ENCODE data around the gene CELSR1.

CELSR1 gene

DNA sequence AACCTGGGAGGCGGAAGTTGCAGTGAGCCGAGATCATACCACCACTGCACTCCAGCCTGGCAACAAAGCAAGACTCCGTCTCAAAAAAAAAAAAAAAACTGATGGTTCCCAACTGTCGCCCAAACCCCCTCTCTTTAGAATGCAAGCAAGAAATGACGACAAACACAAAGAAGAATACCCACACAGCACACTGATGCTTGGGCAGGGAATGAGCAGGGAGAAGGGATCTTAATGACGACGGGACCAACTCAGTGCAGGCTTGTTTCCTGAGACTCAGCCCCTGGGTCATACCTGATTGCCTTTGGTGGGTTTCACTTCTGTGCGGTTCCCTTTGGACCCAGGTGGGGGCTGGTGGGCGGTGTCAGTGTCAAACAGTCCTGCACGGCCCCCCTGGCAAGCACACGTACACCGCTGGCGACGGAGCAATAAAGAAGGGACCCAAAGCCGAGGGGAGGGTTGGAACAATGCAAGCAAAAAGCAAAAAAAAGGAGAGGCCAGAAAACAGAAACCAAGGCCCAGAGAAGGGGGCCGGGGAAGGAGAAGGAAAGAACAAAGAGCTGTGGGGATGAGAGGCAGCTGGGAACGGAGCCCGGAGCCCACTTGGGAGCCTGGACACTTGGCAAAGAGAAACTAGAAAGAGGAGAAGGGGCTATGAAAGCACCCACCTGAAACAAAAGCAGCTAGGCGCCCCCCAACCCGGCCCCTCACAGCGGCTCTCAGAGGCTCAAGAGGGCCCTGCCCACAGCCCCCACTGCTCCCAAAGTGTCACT is 99.6 kb downstream of the CELSR1 start:
- DNase-seq: no peak

DNA sequence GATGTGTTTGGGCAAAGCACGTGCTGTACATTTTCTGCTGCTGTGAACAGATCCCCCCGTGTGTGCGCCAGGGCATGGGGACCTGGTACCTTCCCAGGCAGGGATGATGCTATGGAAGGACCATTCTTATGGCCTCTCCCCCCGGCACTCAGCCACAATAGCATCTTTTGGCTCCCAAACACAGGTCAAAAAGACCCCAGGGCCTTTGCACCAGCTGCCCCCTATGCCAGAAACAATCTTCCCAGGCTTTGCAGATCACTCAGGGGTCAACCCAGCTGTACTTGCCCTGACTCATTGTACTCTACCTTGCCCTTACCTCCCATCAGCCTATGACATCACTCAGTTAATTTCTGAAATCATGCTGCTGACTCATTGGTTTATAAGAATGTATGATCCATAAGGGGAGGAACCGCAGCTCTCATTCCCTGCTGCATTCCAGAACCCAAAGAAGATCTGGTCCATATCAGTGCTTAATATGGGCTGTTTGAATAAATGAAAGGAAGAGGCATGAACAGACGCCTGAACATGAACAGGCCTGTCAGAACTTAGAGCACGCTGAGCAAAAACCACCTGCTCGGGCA is 100.7 kb downstream of the CELSR1 start:
- no peak for DNase-seq

DNA sequence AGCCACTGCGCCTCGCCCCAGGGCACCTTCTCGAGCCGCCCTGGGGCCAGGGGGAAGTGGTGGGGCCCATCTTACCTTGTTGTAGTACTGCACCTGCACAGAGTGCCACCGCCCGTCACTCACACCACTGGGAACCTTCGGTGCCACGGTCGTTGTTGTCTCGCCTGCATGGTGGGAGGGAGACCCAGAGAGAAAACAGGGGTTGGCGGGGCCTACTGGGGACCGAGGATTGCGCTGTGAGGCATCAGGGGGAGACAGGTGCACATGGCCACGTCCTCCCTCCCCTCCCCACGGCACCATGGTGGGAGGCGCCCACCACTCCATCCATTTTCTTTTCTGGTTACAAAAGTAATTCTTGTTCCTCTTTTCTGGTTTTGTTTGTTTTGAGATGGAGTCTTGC is 104.1 kb downstream of the CELSR1 start:
- no peak for DNase-seq

DNA sequence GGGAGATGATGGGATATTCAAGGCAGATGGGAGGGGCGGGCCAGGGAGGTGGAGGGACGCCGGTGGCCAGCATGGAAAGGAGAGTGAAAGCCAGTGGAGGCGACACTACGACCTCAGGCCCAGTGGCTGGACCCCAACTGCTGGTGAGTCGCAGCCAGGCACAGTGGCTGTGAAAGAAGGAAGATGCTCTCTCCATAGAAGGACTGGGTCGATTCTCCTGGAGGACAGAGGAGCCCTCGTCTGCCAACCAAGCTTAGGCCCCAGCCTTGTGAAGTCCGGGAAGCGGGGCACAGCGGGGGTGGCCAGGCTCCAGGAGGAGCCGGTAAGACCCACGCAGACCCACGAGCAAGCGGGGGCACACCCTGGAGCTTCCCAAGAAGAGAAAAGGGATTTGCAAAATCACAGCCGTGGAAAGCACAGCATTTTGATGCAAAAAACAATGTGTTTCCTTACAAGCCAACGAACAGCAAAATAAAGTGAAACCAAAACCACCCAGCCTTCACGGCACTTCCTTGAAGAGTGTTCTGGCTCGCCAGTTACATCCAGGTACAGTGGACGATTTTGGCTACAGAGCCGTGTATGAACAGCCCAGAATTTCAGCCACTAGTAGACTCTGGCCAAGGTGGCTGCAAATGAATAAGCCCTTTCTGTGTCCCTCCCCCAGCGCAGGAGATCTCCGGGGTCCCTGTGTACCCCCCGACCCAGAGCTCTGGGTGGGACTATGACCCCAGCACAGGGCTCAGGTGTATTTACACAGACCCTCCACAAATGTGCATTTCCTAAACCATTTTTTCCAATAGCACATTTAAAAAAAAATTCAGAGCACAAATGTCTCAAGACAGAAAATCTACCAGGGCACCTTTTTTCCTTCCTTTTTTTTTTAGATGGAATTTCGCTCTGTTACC is 105.0 kb downstream of the CELSR1 start:
- peak; percentile 67 for DNase-seq

DNA sequence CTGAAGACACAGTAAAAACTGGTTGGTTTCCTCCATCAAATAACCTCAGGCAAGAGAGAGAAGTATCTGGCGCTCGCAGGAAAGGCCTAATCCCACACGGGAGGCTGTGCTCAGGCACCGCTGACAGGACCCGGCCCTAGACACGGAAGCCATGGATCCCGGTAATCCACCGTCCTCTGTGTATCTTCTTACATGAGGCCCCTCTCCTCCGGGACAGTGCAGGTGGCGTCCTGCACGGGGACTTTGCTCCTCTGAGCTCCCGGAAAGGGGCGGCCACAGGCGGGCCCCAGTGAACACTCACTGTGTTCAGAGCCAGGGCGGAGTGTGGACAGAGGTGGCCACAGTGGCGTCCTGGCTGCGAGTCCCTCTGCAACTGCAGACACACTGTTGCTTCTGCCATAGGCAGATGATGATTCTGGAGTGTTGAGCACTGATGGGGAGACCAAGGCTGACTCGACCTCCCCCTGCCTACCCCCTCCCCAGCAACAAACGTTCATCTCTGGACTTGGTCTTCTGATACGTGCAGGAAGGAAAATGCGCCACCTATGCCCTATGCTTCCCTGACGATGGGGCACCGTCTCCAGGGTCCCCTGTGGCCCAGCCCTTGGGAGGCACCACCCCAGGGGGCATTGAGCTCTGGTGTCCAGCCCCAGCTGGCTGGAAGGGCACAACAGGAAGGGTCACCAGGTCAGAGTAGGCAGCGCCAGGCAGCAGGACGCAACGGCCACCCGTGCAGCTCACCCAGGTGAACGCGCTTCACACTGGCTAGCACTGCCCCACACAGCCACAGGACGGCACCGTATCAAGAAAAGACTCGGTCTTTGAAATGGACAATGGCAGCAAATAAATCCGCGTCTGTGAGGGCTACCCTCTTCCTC is 106.2 kb downstream of the CELSR1 start:
- no peak for DNase-seq

DNA sequence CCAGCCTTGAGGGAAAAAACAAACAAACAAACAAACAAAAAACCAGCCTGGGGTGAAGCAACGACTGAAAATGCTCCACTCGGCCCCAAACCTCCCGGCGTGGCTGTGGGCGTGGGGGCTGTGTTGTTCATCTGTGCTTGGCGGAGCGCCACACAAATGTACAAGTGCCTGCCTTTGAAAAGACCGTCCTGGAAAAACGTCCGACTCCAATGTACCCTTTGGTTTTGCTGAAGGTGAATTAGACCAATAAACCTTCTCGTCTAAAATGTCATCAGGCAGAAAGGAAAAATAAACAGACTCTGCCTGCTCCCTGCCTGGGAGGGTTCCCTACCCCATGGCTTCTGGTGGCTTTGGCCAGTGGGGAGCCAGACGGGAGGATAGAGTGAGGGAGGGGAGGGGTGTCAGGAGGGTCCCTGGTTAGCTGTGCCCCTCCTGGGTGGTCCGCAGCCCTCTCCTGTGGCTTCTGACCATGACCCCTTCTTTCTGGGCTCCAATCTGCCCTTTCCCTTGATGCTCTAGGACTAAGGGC is 108.0 kb downstream of the CELSR1 start:
- DNase-seq: no peak

DNA sequence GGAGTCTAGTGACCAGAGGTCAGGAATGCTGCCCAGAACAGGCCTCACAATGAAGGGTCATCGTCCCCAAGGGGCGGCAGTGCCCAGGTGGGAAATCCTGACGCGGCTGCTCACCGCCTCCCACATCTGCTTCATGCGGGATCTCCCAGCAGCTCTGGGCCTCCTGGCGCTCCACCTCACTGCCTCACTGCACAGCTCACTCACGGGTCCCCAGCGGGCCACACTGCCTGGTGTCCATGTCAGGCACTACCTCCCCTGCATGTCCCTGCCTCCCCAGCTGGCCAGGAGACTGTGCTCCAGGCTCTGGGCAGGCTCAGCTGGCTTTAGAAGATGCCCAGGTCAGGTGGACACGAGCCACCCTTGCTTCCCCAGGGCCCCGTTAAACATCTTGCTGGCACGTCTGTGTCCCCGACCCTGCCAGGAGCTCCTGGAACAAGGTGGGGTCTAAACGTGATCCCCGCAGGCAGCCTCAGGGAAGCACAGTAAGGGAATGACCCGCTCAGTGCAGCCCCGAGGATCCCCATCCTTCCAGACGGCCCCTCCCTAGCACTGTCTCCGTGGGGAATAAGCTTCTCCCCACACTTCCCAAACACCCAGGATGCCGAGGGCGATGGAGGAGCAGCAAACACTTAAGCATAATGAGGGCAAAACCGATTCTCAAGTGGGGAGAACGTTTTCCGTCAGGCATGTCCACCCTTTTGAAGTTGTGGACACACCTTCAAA is 108.7 kb downstream of the CELSR1 start:
- DNase-seq: no peak

DNA sequence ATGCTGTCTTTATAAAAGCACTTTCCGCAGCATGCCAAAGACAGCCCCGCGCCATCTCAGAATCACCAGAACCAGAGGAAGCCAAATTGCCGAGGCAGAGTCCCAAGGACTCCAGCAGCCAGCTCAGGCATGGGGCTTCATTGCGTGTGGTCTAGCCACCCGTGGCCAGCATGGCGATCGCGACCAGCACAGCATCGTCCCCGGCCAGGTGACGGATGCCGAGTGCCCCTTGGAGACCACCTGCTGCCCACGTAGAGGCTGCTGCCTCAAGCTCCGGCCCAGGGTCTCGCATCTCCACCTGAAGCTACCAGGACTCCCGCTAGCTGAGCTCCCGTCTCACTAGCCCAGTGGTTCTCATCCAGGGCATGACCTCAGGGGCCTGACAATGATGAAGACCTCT is 109.2 kb downstream of the CELSR1 start:
- no peak for DNase-seq

DNA sequence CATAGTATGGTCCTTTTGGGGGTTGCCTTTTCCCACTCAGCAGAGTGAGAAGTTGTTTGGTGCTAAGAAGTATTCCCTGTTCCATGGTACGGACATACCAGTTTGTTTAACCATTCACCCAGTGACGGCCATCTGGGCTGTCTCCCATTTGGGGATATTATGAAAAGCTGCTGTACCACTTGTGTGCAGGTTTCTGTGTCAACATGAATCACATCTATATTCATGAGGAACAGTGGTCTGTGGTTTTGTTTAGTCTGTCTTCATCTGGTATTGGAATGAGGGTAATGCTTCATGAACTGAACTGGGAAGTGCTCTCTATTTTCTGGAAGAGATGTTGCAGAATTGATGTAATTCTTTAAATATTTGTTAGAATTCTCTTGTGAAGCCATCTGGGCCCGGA is 112.4 kb downstream of the CELSR1 start:
- no peak for DNase-seq

DNA sequence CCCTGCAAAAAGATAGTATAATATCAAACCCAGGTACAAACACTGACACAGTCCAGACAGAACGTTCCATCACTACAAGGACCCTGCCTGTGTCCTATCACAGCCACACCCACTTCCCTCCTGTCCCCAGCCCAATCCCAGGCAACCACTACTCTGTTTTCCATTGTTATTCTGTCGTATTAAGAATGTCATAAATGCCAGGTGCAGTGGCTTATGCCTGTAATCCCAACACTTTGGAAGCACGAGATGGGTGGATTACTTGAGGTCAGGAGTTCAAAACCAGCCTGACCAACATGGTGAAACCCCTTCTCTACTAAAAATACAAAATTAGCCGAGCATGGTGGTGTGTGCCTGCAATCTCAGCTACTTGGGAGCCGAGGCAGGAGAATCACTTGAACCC is 112.9 kb downstream of the CELSR1 start:
- no peak for DNase-seq

DNA sequence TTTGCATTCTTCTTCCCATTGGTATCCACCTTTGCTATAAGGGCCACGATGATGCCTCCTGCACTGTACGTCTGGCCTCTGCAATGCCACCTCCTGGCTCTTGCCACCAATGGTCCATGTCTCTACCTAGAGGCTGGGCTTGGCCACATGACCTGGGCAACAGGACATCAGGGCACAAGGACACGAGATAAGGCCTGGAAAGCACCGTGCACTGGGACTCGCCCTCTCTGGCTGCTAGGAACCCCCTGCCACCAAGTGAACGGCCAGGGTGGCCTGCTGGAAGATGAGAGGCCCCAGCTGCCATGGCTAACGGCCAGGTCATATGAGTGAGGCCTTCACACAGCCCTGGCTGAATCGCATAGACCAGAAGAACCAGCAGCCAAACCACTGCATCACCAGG is 114.5 kb downstream of the CELSR1 start:
- DNase-seq: no peak

DNA sequence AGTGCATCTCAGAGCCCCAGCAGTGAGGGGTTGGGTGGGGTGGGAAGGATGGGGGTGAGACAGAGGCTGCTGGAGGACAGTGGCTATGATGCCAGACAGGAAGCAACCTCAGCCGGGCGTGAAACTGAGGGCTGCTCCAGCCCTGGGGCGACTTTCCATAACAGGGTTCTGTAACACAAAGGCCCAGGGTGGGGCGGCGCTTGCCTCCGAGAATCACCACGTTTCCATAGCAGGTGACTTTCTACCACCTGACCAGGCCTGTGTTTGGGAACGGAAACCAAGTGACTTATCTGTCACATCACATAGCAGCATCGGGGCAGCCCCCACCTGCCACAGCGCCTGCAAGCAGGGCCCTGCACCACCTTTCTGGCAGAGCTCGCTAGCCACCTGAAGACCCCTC is 116.2 kb downstream of the CELSR1 start:
- no peak for DNase-seq

DNA sequence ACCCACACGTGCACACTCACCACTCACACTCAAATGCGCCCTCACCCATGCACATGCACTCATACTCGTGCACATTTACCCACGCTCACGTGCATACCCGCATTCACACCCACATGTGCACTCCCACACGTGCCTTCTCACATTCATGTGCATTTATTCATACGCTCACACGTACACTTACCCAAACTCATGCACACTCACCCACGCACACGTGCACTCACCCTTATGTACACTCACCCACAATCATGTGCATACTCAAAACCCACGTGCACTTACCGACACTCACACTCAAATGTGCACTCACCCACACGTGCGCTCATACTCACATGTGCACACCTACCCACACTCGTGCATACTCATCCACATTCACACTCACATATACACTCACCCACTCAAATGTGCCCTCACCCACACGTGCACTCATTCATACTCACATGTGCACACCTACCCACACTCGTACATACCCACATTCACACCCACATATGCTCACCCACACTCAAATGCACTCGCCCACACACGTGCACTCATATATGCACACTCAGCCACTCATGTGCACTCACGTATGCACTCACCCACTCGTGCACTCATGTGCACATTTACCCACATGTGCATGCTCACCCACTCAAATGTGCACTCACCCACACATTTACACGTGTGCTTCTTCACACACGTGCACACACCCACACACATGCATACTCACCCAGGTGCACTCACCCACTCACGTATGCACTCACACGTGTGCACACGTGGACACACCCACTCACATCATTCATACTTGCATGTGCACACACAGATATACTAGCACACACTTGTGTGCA is 117.5 kb downstream of the CELSR1 start:
- no peak for DNase-seq

DNA sequence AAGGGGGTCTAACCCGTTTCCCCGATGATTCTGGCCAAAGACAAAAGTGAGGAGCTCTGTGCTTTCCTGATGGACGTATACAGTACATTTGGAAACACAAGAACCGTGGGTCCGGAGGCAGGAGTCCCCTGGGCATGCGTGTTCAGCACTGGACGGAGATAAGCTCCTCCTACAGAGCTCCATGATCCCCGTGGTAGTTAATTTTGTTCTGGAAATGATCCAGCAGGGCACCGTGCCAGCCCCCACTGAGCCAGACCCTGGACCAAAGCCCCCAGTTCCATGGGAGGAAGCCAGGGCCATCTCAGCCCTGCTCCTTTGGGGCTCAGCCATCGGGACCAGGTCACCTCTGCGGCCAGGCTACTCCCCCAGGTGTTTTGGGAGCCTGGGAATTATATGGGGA is 118.6 kb downstream of the CELSR1 start:
- DNase-seq: no peak

DNA sequence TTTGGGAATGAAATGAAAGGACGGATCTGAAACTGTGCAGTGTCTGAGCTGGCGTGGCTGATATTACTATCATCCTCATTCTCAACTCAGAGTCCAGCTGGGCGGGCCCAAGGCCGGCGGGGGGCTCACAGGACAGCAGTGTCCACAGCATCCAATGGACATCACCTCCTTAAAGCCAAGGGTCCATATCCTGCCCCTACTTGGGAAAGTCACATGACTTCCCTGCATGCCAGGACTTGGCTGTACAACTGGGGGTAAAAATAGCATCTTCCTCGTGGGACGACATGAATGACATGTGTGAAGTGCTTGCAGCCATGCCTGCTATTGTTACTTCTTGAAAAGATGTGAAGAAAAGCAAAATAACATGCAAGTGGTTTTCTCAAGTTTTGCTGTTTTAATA is 119.7 kb downstream of the CELSR1 start:
- no peak for DNase-seq

DNA sequence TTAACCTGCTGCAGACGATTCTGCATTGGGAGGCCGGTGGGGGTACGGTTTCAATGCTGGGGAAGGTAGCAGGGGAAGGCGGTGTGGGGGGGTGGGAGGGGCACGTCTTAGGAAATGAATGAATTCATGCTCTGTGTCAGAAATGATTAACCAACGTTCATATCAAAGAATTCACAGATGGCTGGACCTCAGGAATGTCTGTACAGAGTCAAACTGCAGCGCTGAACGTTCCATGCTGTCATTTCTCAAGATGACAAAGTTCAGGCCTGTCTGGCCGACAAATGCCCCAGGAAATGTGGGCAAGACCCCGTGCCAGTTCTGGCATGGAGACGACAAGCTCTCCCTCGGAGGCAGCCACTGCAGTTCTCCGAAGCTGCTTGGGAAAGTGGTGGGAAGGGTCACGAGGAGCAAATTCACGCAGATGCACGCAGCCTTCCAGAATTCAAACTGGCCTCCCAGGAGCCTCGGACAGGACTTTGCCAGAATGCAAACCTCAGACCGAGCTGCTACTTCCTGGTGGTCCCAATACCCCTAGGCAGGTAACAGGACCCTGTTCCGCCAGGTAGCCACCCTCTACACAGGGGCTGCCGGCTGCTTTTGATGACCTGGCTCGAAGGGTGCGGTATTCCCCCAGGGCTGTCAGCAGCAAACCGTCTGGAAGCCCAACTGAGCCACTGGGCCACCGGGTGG is 120.4 kb downstream of the CELSR1 start:
- DNase-seq: no peak

DNA sequence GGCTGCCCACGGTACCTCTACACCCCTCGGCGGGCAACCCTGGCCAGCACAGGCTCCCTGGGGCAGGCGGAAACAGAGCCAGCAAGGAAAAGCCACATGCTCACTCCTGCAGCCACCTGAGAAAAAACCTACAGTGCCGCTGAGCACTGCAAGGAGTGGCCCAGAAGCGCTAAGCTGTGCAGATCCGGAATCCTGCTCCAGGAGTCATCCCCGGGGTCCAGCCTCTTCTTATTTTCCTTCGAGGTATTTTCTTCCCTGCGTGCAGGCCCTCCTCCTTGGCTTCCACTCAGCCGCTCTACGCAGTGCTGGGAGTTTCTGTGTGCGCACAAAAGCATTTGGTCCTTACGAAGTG is 120.9 kb downstream of the CELSR1 start:
- no peak for DNase-seq

DNA sequence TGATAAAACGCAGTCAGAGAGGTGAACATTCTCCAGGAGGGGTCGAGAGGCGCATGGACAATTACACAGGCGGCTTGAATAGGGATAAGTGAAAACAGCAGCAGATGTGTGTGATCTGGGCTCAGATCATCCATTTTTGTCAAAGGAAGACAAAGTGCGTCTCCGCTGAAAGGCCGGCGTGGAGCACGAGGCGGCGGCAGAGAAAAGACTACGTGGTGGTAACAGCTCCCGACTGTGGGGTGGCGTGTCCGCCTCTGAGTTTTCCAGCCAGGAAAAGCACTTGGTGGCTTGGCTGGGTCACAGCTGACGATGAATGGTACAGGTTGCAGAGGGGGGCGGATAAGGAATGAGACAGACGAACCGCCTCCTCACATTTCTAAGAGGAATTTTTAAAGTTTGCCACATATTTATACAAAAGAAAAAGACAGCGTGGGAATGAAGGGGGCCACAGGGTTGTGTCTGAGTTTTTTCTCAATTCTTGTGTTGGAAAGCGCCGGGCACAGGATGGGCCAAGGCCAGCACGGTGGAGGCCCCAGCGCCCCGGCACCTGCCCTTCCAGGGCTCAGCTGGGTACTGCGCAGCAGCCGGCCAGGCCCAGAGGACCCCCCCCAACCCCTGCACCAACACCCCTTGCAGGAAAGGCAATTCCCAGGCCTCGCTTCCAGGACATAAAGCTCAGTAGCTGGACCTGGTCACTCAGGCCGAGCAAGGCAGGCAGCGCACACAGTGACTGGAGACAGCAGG is 121.5 kb downstream of the CELSR1 start:
- no peak for DNase-seq

DNA sequence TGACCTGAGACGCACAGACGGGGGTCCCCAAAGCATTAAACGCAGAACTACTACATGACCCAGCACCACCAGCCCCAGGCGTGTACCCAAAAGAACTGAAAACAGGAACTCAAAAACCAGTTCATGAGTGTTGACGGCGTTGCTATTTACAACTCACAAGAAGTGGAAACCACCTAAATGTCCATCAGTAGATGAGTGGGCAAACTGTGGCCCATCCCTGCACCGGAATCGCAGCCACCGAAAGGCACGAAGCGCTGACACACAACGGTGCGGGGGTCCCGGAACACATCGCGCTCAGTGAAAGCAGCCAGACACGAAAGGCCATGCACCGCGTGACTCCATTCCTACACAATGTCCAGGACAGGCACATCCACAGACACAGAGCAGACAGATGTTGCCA is 122.7 kb downstream of the CELSR1 start:
- DNase-seq: no peak

All from OCI-M1 (cell line).